GM21515 (cell line): ENCODE measurements around the gene PPP2R5B.

Experiments used
- ATAC-seq: cut with Tn5 transposase; IDR thresholded peaks from one replicate; pipeline ENCODE4 v1.9.1; 2021; ENCODE audit not compliant: unreplicated experiment

PPP2R5B gene

GRCh38 chr11:64923944-64924909, at the start of gene PPP2R5B:
TSS of gene PPP2R5B (plus strand) at chr11:64924689. CDS start at chr11:64925735, 1,046 bp downstream.
- ATAC-seq: peak; percentile 76

DNA sequence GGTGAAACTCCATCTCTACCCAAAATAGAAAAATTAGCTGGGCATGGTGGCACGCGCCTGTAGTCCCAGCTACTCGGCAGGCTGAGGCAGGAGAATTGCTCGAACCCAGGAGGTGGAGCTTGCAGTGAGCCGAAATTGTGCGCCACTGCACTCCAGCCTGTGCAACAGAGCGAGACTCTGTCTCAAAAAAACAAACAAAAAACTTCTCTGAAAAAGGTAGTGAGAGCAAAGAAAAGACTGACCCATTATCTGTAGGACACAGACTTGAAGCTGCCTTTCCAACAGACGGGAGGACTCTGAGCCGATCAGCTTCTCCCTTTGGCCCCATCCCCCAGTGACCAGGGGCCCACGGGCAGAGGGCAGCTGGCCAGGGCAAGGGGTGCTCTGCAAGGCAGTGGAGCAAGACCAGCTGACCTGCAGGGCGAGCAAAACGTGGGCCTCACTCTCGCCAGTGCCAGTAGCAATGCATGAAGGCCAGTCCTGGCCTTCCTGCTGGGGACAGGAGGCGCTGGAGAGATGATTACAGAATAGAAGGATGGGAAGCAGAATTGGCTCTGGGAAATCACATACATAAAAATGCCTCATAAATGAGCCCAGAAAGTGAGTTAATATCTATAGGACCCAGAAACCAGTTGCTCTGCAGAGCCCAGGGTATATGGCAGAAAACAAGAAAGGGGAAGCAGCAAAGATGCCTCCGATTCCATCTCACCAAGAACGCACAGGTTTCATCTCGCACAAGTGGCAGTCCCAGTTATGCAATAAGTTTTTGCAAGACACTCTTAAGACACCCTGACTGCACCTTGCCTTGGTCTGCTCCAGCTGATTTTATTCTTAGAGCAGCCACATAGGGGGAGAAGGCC, 48.9 kb upstream of the PPP2R5B start:
- ATAC-seq: no peak

DNA sequence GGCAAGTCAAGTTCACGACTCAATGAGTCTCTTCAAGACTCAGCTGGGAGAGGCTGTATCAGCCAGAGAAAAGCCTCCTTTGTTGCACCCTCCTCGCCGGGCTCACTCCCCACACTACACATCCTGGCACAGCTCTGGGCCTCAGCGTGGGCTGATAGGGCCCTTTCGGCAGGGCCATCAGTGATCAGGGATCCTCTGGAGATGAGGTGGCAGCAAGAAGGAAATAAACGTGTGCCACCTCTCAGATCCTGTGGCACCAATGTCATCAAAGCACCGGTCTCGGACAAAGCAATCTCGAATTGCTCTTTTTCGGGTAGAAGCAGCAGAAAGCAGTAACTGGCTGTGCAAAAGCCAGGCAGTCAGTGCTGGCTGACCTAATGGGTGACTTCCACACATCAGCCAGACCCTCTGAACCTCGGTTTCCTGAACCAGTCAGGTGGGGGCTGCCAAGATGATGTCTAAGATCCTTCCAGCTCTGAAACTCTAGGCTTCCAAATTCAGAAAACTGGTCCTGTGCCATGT, 48.2 kb upstream of the PPP2R5B start:
- ATAC-seq: no peak

DNA sequence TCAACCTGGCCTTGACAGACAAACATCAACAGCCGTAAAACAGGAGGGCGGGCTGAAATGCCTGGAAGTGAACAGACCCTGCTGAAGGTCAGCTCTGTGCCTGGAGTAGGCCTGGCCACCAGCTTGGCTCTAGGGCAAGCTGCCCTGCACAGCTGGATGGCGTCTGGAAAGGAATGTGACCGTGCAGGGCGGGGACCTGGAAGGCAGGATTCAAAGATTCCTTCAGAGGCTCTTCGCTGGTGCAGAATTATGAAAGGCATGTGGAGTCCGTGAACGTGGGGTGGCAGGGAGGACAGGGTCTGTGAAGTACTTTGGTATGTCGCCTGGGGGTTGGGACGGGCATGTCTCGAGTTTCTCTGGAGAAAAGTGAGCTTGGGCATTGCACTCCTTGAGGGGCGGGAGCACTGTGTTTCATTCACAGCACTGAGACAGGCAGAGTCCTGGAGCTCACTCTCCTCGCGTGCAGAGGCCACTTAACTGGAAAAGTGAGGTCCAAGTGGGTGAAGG, 47.6 kb upstream of the PPP2R5B start:
- ATAC-seq: no peak

DNA sequence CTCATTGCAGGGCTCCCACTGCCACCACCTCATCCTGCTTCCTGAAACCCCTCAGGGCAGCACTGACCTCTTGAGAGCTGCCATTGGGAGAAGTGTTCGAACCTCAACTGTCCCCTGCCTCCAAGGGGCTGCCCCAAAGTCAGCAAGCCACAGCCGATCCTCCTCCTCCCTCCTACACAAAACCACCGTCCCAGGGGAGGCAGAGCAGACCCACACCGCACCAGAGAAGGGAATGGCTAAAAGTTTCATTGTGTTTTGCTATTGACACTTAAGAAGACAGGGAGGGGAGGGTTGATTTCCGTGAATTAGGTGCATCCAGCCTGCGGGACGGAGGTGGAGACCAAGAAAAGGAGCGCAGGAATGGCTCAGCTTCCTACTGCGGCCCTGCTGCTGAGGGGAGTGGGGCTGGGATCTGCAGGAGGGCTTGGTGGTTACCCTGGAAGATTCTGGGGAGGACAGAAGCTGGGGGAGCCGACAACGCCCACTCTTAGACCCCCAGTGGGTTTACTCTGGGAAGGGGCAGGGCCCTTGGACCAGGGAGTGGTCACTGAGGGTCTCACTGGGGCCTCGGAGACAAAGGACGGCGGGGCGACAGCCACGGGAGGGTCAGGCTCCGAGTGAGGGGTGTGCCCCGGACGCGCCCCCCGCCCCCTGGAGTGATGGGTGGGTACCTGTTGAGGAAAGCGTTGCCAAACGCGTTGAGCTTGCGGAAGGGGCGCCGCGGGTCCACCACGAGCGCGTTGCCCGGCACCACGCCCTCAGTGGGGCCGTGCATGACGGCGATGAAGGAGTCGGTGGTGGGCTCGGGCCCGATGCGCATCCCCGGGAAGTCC, 46.9 kb upstream of the PPP2R5B start:
- ATAC-seq: peak; percentile 4

DNA sequence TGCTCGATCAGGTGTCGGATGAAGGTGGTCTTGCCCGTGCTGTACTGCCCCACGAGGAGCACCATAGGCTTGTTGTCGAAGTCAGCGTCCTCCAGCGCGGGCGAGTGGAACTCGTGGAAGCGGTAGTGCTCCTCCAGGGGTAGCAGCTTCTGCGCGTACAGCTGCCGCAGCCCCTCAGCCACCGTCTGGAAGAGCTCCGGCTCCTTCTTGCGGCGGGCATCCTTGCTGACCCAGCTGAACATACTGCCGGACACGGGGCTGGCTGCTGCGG, 46.3 kb upstream of the PPP2R5B start:
- no peak for ATAC-seq

DNA sequence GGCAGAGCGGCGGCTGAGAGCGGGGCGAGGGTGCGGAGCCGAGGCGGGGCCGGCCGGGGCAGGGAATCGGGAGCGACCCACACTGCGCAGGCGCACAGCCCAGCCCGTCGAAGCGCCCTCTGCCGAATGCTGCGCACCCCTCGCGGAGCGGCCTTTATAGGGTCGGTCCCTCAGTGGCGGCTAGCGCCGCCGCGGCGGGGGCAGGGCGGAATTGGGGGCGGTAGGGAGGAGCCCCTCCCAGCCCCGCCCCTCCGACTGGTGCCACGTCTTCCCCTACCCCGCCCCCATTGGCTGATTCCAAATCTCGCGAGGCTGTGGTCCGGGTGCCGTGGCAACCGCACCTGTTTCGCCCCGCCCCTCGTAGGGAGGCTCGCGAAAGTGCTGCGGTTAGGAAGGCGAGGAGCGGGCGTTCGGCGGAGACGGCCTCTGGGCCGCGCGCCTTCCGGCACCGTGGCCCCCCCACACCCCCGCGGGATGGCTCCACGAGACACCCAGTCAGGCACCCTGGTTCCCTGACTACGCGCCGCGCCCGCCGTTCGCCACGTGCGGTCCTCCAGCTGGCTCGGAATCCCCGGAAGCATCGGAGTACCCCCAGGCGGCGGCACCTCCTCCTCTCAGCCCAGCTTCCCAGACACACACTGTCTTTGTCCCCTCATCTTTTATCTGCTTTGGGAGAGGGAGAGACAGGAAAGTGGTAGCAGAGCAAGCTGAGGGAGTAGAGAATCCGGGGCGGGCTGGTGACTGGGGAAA, 45.8 kb upstream of the PPP2R5B start, which contains the start of gene EHD1:
Gene EHD1, minus strand, starts transcription at position 128 of the 750 bp plus-strand sequence. CDS start 157 bp downstream, outside the sequence.
- peak; percentile 61 for ATAC-seq

- no peak for ATAC-seq
Observed at GRCh38 chr11:64879244-64879900, 45.1 kb upstream of the PPP2R5B start.

GRCh38 chr11:64880240-64881001, 44.1 kb upstream of the PPP2R5B start:
- no peak for ATAC-seq

DNA sequence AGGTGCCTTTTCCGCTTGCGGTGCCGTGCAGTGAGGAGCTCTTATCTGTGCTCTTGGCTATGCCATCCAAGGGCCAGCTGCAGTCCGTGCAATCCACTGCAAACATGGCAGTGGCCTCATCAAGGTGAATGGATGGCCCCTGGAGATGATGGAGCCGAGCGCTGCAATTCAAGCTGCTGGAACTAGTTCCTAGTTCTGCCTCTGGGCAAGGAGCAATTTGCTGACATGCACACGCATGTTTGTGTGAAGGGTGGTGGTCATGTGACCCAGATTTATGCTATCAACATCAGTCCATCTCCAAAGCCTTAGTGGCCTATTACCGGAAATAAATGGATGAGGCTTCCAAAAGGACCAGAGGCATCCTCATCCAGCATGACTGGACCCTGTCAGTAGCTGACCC, 43.0 kb upstream of the PPP2R5B start:
- ATAC-seq: no peak

GRCh38 chr11:64882243-64882642, 42.2 kb upstream of the PPP2R5B start:
- ATAC-seq: no peak

DNA sequence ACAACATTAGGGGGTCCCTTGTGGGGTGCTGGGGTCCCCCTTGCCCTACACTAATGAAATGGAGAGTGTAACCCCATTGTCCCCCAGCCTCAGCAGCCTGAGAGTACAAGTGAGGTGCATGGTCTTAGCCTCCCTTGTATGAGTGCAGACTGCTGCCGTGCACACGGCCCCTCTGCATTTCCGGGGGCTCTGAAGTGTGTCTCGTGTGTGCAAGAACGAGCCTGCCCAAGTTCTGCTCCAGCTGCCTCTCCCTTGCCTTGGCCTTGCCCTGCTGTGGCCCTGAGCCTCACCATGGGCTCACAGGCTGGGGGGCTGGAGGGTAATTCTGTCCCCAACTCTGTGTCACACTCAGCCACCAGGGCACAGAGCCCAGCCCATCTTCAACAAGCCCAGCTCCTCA, 40.9 kb upstream of the PPP2R5B start:
- ATAC-seq: no peak

DNA sequence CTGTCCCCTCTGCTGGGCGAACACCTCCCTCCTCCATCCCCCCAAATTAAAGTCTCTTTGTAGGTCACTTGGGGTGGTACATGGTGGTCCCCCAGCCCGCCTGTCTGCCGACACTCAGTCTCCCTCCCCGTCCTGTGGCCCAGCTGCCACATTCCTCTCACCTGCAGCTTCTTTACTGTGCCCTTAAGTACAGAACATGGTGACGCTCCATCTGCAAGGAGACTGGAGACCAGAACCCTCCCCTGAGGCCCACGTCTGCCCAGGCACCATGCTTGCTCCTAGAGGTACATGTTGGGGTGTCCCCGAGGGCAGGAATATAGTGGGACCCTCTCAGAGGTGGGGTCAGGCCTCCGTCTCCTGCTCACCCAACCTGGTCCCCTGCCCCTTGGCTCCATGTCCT, 40.5 kb upstream of the PPP2R5B start:
- ATAC-seq: no peak

DNA sequence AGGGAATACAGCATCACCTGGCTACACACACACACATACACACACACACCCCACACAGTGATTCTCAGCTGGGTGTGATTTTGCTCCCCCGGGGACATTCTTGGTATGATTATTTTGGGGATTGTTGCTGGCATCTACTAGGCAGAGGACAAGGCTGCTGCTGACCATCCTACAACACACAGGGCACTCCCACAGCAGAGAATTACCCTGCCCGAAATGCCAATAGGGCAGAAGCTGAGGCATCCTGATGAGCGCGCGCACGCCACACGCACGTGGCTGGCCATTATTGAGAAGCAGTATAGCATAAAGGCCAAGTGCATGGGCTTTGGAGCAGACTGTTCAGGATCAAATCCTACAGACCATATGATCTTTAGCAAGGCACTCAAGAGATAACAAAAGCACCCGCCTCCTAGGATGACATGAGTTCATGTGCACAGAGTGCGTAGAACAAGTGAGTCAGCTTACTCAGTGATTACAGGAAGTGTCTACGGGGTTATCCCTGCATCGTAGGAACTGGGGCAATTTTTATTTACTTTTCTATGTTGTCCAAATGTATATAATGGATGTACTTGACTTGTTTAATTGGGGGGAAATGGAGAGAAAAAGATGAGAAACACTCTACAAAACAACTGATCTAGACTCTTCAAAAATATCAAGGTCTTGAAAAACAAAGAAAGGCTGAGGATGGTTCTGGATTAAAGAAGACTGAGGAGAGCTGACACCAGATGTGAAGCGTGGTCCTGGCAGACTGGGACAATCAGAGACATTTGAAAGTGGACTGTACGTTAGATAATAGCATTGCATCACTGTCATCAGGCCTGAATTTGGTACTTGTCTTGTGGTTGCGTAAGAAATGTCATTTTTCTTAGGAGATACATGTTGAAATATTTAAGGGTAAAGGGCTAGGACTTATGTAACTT, 38.9 kb upstream of the PPP2R5B start:
- ATAC-seq: no peak

GRCh38 chr11:64887234-64887756, 37.2 kb upstream of the PPP2R5B start:
- ATAC-seq: no peak

DNA sequence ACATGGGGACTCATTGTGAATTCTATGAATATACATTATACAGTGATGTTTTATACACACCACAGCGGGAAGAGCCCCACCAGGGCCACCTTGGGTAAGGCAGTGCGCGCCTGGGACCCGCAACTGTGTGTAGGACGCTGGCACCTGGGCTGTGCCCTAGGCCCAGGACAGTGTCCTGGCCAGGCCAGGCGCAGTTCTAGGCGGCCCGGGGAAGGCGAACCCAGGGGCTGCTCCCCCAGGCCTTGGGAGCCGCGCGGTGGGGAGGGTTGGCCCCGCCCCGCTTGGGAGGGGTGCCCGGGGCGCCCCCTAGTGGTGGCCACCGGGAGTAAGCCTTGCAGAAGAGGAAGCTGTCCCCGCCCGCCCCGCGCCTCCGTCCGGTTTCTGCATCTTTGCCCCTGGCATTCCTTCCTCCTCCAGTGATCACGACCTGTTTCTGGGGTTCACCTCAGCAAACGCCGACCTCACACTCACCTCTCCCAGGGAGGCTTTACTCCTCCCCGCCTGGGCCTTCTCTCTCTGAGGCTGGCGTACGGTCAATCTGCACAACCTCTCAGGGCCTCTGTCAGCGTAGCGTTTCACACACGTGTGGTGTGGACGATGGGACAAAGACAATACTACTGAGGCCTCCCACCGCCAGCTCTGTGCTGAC, 36.6 kb upstream of the PPP2R5B start:
- no peak for ATAC-seq

DNA sequence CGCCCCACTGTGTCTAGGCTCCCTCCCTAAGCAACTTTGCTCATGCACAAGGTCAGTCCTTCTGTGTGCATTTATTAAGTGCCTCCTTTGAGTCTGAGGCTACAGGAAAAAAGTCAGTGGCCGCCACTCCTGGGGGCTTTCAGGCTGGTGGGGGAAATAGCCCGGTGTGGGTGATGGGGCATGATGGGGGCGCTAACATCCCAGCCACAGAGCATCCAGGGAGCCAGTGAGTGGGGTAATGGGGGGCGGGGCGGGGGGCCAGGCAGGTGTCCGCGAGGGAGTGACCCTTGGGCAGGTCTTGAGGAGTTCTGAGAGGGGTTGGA, 36.1 kb upstream of the PPP2R5B start:
- no peak for ATAC-seq
